ENCODE data around the gene KCNT1. TPM values are rescaled to one million over a fixed set of nuclear protein-coding genes. Genes with fewer than 3 reads are reported as not detected.

KCNT1 gene
- total RNA-seq, 2 experiments from 2014 or later, result 0.11 to 0.22 TPM

DNA sequence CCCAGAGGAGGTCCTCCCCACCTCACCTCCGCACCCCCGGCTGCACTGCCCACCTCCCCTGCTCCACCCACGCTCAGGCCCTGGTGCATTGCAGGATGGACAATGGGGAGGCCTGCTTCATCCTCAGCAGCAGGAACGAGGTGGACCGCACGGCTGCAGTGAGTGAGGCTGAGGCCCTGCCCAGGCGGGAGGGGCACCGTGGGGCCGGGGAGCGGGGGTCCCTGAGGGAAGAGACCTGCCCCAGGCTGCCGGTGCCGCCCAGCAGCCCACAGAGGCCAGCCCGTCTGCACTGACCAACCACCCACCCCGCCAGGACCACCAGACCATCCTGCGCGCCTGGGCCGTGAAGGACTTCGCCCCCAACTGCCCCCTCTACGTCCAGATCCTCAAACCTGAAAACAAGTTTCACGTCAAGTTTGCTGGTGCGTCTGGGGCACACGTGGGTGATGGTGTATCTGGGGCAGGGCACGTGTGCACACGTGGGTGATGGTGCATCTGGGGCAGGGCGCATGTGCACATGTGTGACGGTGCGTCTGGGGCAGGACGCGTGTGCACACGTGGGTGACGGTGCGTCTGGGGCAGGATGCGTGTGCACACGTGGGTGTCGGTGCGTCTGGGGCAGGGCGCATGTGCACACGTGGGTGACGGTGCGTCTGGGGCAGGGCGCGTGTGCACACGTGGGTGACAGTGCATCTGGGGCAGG, 66.7 kb downstream of the KCNT1 start:
- TF ChIP-seq CTCF (IDR thresholded peaks at IDR 0.05), result no peak
- Mint-ChIP-seq H3K9me3 (no peaks in the 10 kb centered on the region), H3K27me3 (no peaks in the 10 kb centered on the region), H3K27ac (no peak overlapping the region), H3K4me1 (ENCODE audit: low read depth) (no peaks in the 10 kb centered on the region), H3K4me3 (no peak overlapping the region), H3K36me3 (ENCODE audit: low read depth) (no peaks in the 10 kb centered on the region)
- no peak for DNase-seq
- ATAC-seq (ENCODE audit: poor library complexity), result no peak
- H3K4me1 ChIP-seq (ENCODE audit: insufficient read depth, low read length), result no peaks in the 10 kb centered on the region
- H3K9me3 ChIP-seq (ENCODE audit: control insufficient read depth in 1 of 2, insufficient read depth in 1 of 2, low read length in 2 of 2), result peaks cover 18 to 44% of the 10 kb centered on the region in 2 experiments
- ChIA-PET CTCF (no interaction called here), POLR2A (no interaction called here)
- no peaks in the 10 kb centered on the region for H3K36me3 ChIP-seq (ENCODE audit: insufficient read depth, low read length)
- intact Hi-C loops (cut with DNase I, micrococcal nuclease), result no loop called here
- no peaks in the 10 kb centered on the region for H3K27me3 ChIP-seq (ENCODE audit: control insufficient read depth in 1 of 2, insufficient read depth in 2 of 2, low read length in 2 of 2)
- H3K27ac ChIP-seq (ENCODE audit: low read depth in 1 of 2, low read length in 2 of 2), result no peak overlapping the region
- no peak overlapping the region for H3K4me3 ChIP-seq (ENCODE audit: low read length)

GRCh38 chr9:135769489-135770202, 67.7 kb downstream of the KCNT1 start:
- no peak overlapping the region for H3K27ac Mint-ChIP-seq
- intact Hi-C loops (cut with DNase I, micrococcal nuclease), result no loop called here
- peaks cover 18 to 41% of the 10 kb centered on the region in 2 experiments for H3K9me3 ChIP-seq (ENCODE audit: control insufficient read depth in 1 of 2, insufficient read depth in 1 of 2, low read length in 2 of 2)
- no peaks in the 10 kb centered on the region for H3K27me3 ChIP-seq (ENCODE audit: control insufficient read depth in 1 of 2, insufficient read depth in 2 of 2, low read length in 2 of 2)
- H3K4me3 Mint-ChIP-seq, result no peak overlapping the region
- H3K27ac ChIP-seq (ENCODE audit: low read depth in 1 of 2, low read length in 2 of 2), result no peak overlapping the region
- H3K36me3 Mint-ChIP-seq (ENCODE audit: low read depth), result no peaks in the 10 kb centered on the region
- TF ChIP-seq CTCF (IDR thresholded peaks at IDR 0.05), result no peak
- H3K36me3 ChIP-seq (ENCODE audit: insufficient read depth, low read length), result no peaks in the 10 kb centered on the region
- no peaks in the 10 kb centered on the region for H3K4me1 Mint-ChIP-seq (ENCODE audit: low read depth)
- H3K4me1 ChIP-seq (ENCODE audit: insufficient read depth, low read length), result no peaks in the 10 kb centered on the region
- ChIA-PET POLR2A (no interaction called here), CTCF (no interaction called here)
- no peak for ATAC-seq (ENCODE audit: poor library complexity)
- H3K27me3 Mint-ChIP-seq, result no peaks in the 10 kb centered on the region
- no peak overlapping the region for H3K4me3 ChIP-seq (ENCODE audit: low read length)
- no peak for DNase-seq
- no peaks in the 10 kb centered on the region for H3K9me3 Mint-ChIP-seq

DNA sequence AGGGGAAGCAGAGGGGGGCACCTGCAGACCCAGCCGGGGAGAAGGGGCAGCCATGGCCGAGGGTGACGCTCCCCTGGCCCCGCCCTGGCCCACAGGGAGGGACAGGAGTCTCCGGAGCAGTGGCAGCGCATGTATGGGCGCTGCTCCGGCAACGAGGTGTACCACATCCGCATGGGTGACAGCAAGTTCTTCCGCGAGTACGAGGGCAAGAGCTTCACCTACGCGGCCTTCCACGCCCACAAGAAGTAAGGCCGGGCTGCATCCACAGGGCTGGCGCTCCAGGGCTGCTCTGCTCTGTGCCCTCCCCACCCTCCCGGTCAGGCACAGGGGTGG, 68.2 kb downstream of the KCNT1 start:
- DNase-seq (peak in 1 of 14 experiments; percentile 25), ATAC-seq (ENCODE audit: poor library complexity) (no peak)
- ChIA-PET CTCF (no interaction called here), POLR2A (no interaction called here)
- H3K4me1 ChIP-seq (ENCODE audit: insufficient read depth, low read length), result no peaks in the 10 kb centered on the region
- intact Hi-C loops (cut with DNase I, micrococcal nuclease), result no loop called here
- no peak overlapping the region for H3K27ac ChIP-seq (ENCODE audit: low read depth in 1 of 2, low read length in 2 of 2)
- no peak overlapping the region for H3K27ac Mint-ChIP-seq
- no peaks in the 10 kb centered on the region for H3K27me3 ChIP-seq (ENCODE audit: control insufficient read depth in 1 of 2, insufficient read depth in 2 of 2, low read length in 2 of 2)
- H3K9me3 Mint-ChIP-seq, result no peaks in the 10 kb centered on the region
- no peaks in the 10 kb centered on the region for H3K36me3 Mint-ChIP-seq (ENCODE audit: low read depth)
- H3K9me3 ChIP-seq (ENCODE audit: control insufficient read depth in 1 of 2, insufficient read depth in 1 of 2, low read length in 2 of 2), result peaks cover 18 to 36% of the 10 kb centered on the region in 2 experiments
- H3K4me3 Mint-ChIP-seq, result no peak overlapping the region
- H3K36me3 ChIP-seq (ENCODE audit: insufficient read depth, low read length), result no peaks in the 10 kb centered on the region
- no peaks in the 10 kb centered on the region for H3K27me3 Mint-ChIP-seq
- TF ChIP-seq CTCF (IDR thresholded peaks at IDR 0.05), result no peak
- no peak overlapping the region for H3K4me3 ChIP-seq (ENCODE audit: low read length)
- H3K4me1 Mint-ChIP-seq (ENCODE audit: low read depth), result no peaks in the 10 kb centered on the region

Measured in CD4-positive, alpha-beta T cell (primary cell).